GM15510 (cell line): ENCODE measurements around the gene BANP.

Source experiments
- POLR2A ChIP-seq: IDR thresholded peaks from 3 replicates; pipeline ENCODE4 v1.6.1; 2011; ENCODE audit warnings: borderline replicate concordance; ENCODE audit not compliant: insufficient read length; ENCODE audit errors: extremely low read depth

BANP gene

GRCh38 chr16:88087517-88087877, 136.3 kb downstream of the BANP start:
- TF ChIP-seq POLR2A: no peak

- no peak for TF ChIP-seq POLR2A
Measured at GRCh38 chr16:88088161-88088581, 136.9 kb downstream of the BANP start.

GRCh38 chr16:88099563-88099890, 148.3 kb downstream of the BANP start:
- no peak for TF ChIP-seq POLR2A

GRCh38 chr16:88102597-88102996, 151.4 kb downstream of the BANP start:
- no peak for TF ChIP-seq POLR2A

- no peak for TF ChIP-seq POLR2A
Measured at GRCh38 chr16:88103011-88103410, 151.8 kb downstream of the BANP start.

GRCh38 chr16:88103581-88104188, 152.5 kb downstream of the BANP start:
- no peak for TF ChIP-seq POLR2A

GRCh38 chr16:88108762-88109161, 157.5 kb downstream of the BANP start:
- TF ChIP-seq POLR2A: no peak

- TF ChIP-seq POLR2A: no peak
Measured at GRCh38 chr16:88113545-88114045, 162.4 kb downstream of the BANP start.

- no peak for TF ChIP-seq POLR2A
Measured at GRCh38 chr16:88116121-88116520, 164.9 kb downstream of the BANP start.

GRCh38 chr16:88117476-88117868, 166.2 kb downstream of the BANP start:
- no peak for TF ChIP-seq POLR2A

GRCh38 chr16:88118376-88118775, 167.1 kb downstream of the BANP start:
- no peak for TF ChIP-seq POLR2A

- no peak for TF ChIP-seq POLR2A
Measured at GRCh38 chr16:88120812-88121211, 169.6 kb downstream of the BANP start.

GRCh38 chr16:88121886-88122580, 170.8 kb downstream of the BANP start:
- TF ChIP-seq POLR2A: no peak
